ENCODE data around the gene KCND2. TPM values are rescaled to one million over a fixed set of nuclear protein-coding genes. Genes with fewer than 3 reads are reported as not detected.
A peak's percentile ranks its signal among the peaks of the same experiment; 100 is the strongest.
"Not testable (repeated sequence)": the region's sequence is repeated elsewhere in the genome, so short reads cannot be mapped to it uniquely, and the experiment has no call there.

KCND2 gene
- total RNA-seq (2014; rRNA removed; shearing (Covaris generic); ENCODE audit: low replicate concordance): not detected in 2 replicates

DNA sequence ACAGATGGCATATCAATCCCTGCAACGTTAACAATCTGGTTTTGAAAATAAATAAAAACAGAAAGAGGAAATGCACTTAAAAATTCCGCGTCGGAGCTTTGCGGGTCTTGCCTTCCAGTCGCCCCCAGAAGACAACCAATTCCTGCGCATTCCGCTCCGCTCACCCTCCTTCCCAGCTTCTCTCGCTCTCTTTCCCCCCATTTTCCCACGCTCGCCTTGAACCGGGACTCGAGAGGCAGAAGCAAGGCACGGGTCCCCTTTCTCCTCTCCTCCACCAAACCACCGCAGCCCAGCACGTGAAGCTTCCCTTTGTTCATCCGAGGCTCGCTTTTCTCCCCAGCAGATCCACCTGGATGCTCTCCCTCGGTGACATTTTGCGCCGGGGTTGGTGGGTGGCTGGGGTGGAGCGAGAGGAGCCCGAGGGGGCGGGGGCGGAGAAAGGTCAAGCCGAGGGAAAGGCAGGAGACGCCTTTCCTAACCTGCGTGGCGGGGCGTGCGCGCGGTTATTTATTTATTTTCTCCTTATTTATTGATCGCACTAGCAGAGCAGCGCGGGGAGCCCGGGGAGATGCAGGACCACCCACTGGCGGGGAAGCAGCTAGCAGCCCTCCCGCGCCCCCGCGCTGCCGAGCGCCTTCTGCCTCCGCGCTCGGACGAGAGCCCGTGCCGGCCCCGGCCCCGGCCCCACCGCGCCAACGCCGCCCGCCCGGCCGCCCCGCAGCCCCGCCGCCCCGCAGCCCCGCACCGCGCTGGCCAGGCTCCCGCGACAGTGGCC, at the start of gene KCND2:
Gene KCND2 (plus strand): TSS at position 475 of the 775 bp plus-strand sequence.
- DNase-seq (ENCODE audit: low read depth): no peak
- in situ Hi-C loops (cut with HindIII; ENCODE audit: low pct_unique_long_range_greater_than_20kb, low sequenced_read_pairs): no loop called here

DNA sequence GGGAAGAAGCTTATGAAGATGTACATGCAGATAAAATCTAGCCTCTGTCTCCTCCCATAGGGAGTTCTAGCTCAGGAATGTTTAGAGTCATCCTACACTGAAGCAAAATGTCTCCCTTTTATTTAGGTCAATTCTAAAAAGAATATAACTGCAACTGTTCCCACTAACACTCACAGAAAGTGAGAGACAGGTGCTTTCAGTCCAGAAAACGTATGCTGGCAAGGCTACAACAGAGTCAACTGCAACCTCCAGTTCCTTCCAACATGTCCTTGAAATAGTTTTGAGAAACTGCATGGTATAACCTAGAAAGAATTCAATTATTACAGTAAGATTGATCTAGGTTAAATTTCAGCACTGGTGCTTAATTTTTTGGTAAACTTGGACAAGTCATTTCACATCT, 46.8 kb upstream of the KCND2 start:
- in situ Hi-C loops (cut with HindIII; ENCODE audit: low pct_unique_long_range_greater_than_20kb, low sequenced_read_pairs): no loop called here
- no peak for DNase-seq (ENCODE audit: low read depth)

DNA sequence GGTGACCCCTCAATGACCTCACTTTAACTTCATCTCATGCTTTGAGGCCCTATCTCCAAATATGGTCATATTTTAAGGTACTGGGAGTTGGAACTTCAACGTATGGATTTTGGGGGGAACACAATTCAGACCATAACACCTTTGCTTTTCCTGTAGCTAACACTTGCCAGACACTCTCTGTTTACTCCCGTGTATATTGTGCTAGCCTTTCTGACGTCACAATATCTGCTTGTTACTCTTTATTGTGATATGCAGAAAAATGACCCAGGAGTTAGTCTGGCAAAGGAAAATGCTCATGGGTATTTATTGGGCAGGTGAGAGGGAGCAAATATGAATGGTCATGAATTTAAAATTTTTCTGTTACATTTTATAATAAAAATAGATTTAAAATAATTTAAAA, 45.7 kb upstream of the KCND2 start:
- DNase-seq (ENCODE audit: low read depth): no peak

DNA sequence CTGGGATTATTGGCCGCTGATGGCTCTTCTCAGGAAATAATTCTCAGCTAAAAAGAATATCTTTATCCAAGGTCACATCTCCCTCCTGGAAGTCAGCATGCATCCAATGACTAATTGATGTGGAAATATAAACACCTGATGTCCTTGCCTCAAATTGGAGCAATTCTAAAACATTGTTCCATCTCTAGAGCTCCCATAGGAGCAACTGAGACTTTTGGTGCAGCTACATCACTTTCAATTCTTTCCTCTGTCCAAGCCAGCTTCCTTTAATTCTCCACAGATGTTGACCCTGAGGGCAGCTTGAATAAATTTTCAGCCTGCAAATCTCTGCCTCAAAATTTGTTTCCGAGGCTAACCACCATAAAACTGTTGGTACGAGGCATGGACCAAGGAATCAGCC, 43.9 kb upstream of the KCND2 start:
- in situ Hi-C loops (cut with HindIII; ENCODE audit: low pct_unique_long_range_greater_than_20kb, low sequenced_read_pairs): no loop called here

More for the DNA sequence above, 45.7 kb upstream of the KCND2 start:
- in situ Hi-C loops (cut with HindIII; ENCODE audit: low pct_unique_long_range_greater_than_20kb, low sequenced_read_pairs): no loop called here

DNA sequence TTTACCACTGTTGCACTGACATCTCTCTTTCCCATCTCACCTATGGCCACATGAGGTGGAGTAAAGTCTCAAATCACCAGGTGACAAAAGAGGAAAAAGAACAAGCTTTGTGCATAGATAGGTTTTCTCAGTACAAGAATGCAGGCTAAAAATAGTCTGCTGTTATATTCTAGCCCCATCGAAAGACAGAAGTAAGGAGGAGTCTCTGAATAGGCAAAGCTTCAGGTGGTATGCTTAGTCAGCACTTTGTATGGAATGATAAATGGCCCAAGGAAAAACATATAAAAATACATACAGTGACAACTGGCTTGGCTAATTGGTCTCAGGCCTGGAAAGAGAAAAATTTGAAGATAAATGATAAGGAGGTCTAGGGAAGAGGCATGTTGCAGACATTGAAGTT, 39.6 kb upstream of the KCND2 start:
- no peak for DNase-seq (ENCODE audit: low read depth)
- in situ Hi-C loops (cut with HindIII; ENCODE audit: low pct_unique_long_range_greater_than_20kb, low sequenced_read_pairs): no loop called here

More for the DNA sequence above, 43.9 kb upstream of the KCND2 start:
- no peak for DNase-seq (ENCODE audit: low read depth)

DNA sequence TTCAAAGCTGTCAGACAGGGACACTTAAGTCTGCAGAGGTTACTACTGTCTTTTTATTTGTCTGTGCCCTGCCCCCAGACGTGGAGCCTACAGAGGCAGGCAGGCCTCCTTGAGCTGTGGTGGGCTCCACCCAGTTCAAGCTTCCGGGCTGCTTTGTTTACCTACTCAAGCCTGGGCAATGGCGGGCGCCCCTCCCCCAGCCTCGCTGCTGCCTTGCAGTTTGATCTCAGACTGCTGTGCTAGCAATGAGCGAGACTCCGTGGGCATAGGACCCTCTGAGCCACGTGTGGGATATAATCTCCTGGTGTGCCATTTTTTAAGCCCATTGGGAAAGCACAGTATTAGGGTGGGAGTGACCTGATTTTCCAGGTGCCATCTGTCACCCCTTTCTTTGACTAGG, 32.6 kb upstream of the KCND2 start:
- DNase-seq (ENCODE audit: low read depth); in situ Hi-C loops (cut with HindIII; ENCODE audit: low pct_unique_long_range_greater_than_20kb, low sequenced_read_pairs): not testable (repeated sequence)

DNA sequence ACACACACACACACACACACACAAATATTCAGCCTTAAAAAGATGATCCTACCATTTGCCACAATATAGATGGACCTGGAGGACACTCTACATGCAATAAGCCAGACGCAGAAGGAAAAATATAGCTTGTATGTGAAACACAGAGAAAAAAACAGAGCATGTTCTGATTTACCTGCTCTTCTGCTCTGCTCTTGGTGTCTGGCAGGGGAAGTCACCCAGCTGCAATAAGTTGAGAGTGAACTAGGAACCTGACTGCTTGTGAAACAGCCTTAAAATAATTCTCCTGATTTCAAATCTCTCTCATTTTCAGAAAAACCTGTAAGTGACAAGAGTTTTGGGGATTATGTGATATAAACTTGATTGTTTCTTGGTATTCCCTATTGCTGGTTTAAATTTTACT, 31.0 kb upstream of the KCND2 start:
- DNase-seq (ENCODE audit: low read depth): no peak
- in situ Hi-C loops (cut with HindIII; ENCODE audit: low pct_unique_long_range_greater_than_20kb, low sequenced_read_pairs): no loop called here

DNA sequence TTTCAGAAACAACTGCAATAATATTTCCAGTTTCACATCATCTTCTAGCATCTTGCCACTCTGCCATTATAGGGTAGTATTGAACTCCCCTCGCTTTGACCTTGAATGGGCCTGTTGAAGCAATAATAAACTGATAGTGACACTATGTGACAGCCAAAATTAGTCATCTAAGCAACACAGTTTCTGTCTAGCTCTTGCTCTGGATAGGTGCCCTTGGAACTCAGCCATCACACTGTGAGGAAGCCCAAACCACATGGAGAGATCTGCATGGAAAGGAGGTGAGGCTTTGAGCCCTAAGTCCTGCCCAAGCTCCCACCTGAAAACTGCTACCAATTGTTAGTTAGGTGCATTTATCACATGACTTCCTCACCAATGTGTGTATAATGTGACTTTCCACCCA, 18.1 kb upstream of the KCND2 start:
- in situ Hi-C loops (cut with HindIII; ENCODE audit: low pct_unique_long_range_greater_than_20kb, low sequenced_read_pairs): no loop called here
- no peak for DNase-seq (ENCODE audit: low read depth)

DNA sequence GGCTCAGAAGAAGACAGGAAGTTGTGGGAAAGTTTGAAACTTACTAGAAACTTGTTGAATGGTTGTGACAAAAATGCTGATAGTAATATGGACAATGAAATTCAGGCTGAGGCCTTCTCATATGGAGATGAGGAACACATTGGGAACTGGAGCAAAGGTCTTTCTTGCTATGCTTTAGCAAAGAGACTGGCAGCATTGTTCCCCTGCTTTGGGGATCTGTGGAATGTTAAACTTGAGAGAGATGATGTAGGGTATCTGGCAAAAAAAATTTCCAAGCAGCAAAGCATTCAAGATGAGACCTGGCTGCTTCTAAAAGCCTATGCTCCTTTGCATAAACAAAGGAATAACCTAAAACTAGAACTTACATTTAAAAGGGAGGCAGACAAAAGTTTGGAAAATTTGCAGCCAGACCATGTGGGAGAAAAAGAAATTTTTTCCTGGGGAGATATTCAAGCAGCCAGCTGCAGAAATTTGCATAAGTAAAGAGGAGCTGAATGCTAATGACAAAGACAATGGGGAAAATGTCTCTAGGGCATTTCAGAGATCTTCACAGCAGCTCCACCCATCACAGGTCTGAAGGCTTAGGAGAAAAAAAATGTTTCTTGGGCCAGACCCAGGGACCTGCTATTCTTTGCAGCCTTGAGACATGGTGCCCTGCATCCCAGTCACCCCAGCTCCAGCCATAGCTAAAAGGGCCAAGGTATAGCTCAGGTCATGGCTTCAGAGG, 16.5 kb upstream of the KCND2 start:
- in situ Hi-C loops (cut with HindIII; ENCODE audit: low pct_unique_long_range_greater_than_20kb, low sequenced_read_pairs): no loop called here
- DNase-seq (ENCODE audit: low read depth): no peak

DNA sequence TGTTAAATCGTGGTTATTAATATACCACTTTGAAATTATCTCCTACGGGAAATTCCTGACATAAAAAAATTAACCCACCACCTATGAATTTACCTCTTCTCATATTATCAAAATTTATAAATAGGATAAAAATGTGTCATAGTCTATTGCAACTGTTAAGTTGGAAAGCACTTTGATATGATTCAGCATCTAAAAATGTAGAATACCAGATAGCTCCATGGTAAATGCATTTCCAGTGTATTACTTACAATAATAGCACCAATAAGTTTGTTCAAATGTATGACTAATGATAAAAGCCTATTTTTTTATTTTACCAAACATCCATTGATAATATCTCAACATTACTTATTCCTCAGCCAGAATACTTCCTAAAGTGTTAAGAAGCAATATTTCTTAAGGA, 13.6 kb upstream of the KCND2 start:
- no peak for DNase-seq (ENCODE audit: low read depth)
- in situ Hi-C loops (cut with HindIII; ENCODE audit: low pct_unique_long_range_greater_than_20kb, low sequenced_read_pairs): no loop called here

DNA sequence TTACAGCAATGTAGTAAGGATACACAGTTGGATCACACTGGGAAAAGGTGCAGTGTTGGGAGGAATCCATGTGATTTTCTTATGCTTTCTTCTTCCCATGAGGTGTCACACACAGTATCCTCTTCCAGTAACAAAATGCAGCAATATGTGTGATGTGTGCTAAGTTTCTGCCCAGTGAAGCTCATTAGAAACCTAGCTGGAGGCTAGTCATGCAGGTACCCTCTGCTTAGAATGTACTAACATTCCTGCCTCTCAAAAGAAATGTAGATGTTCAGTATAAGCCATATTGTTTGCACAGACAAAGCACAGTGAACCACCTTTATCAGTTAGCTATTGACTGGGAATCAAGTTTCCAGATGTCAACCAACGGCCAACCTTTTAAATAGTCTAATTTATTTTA, 12.9 kb upstream of the KCND2 start:
- in situ Hi-C loops (cut with HindIII; ENCODE audit: low pct_unique_long_range_greater_than_20kb, low sequenced_read_pairs): no loop called here

DNA sequence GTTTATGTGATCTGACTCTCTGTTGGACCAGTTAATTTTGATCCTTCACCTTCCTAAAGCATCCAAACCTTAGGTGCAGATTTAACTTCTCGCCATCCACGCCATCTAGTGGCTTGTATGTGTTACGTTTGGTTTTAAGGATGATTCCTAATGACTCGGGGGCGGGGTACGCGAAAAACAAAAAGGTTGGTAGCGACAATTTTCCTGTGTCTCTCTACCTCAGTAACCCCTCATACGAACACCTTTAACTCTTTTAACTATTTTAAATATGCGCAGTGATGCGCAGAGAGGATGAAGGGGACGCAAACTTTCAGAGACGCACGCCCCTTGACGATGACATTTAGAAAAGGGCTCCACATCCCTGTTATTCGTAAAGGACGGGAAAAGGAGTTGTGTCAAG, 714 bp upstream of the KCND2 start:
- peak; percentile 35 for DNase-seq (ENCODE audit: low read depth)
- in situ Hi-C loops (cut with HindIII; ENCODE audit: low pct_unique_long_range_greater_than_20kb, low sequenced_read_pairs): no loop called here

More for the DNA sequence above, 12.9 kb upstream of the KCND2 start:
- DNase-seq (ENCODE audit: low read depth): no peak

DNA sequence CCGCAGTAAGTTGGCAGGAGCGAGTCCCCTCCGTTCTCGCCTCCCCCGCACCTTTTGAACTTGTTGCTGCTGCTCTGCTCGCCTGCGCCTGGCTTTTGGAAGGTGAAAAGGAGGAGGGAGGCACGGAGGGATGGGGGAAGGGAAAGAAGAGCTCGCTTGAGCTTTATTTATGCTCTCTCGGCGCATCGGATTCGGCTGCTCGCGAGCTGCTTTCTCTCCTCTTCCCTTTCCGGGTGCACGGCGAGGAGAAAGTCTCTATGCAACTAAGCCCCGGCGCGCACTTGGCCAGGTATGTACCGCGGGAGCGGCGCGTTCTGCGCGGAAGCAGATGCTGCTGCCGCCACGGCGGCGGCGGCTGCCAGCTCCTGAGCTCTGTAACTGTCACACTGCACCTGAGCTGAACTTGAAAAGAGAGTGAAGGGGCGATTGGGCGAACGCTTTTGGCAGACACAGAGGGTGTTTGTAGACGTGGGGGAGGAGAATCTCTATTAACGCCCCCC, 551 bp downstream of the KCND2 start:
- in situ Hi-C loops (cut with HindIII; ENCODE audit: low pct_unique_long_range_greater_than_20kb, low sequenced_read_pairs): no loop called here
- peak; percentile 19 for DNase-seq (ENCODE audit: low read depth)

DNA sequence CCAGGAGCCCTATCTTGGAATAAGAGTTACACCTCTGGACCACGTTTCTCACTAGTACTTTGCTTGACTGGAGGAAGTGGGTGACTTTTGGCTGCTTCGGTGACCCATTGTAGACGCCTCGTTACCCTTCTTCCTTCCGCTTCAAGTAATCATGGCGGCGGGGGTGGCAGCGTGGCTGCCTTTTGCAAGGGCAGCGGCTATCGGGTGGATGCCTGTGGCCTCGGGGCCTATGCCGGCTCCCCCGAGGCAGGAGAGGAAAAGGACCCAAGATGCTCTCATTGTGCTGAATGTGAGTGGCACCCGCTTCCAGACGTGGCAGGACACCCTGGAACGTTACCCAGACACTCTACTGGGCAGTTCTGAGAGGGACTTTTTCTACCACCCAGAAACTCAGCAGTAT, 1.5 kb downstream of the KCND2 start:
- DNase-seq (ENCODE audit: low read depth): no peak
- in situ Hi-C loops (cut with HindIII; ENCODE audit: low pct_unique_long_range_greater_than_20kb, low sequenced_read_pairs): no loop called here

DNA sequence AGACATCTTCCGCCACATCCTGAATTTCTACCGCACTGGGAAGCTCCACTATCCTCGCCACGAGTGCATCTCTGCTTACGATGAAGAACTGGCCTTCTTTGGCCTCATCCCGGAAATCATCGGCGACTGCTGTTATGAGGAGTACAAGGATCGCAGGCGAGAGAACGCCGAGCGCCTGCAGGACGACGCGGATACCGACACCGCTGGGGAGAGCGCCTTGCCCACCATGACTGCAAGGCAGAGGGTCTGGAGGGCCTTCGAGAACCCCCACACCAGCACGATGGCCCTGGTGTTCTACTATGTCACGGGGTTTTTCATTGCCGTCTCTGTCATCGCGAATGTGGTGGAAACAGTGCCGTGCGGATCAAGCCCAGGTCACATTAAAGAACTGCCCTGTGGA, 1.9 kb downstream of the KCND2 start:
- in situ Hi-C loops (cut with HindIII; ENCODE audit: low pct_unique_long_range_greater_than_20kb, low sequenced_read_pairs): no loop called here
- no peak for DNase-seq (ENCODE audit: low read depth)

DNA sequence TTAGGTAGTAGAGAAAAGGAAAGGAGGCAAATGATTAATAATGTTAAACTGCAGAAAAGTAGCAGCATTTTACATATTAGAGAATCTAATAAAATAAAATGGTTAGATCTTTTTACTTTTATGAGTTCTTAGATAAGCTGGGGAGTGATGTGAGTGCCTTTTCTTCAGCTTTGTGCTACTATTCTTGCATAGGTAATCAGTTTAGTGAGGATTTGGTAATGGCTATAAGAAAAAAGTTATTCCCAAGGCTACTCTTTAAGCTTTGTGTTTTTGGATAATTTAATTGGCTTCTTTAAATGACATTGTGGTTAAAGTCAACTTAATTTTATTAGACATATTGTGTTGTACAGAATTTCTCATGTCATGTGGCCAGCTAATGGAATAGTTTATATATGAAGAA, 3.7 kb downstream of the KCND2 start:
- in situ Hi-C loops (cut with HindIII; ENCODE audit: low pct_unique_long_range_greater_than_20kb, low sequenced_read_pairs): no loop called here
- no peak for DNase-seq (ENCODE audit: low read depth)

DNA sequence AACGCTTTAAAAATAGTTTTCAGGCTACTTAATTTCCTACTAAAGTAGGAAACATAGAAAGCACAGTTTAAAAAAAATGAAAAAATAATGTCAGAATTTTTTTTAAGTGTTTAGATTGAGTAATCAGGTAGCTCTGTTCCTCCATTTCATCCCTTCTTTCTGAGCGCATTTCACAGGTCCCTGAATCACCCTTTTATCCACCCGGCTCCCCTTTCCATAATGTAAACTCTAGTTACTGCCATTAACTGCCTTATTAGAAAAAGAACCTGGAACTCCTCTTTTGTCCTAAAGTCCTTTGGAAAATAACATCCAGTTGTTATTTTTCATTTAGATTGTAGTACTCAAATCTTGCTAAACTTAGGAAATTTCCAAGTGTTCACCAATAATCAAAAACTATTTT, 5.8 kb downstream of the KCND2 start:
- DNase-seq (ENCODE audit: low read depth): no peak
- in situ Hi-C loops (cut with HindIII; ENCODE audit: low pct_unique_long_range_greater_than_20kb, low sequenced_read_pairs): no loop called here

DNA sequence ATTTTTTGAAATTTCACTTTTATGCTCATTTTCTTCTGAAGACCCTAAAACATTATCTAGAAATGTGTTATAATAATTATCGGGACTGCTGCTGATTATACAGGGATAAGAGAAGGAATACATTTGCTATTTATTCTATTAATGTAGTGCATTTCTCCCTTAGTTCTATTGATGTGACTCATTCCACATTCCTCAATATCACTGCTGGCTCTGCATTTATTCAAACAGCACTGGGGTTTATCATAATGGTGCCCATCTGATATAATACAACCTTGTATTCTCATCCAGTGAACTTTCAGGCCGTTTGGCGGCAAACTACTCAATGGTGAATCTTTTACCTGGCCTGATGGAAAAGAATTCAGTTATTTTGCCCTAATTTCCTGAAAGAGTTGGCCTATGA, 7.8 kb downstream of the KCND2 start:
- in situ Hi-C loops (cut with HindIII; ENCODE audit: low pct_unique_long_range_greater_than_20kb, low sequenced_read_pairs): no loop called here
- DNase-seq (ENCODE audit: low read depth): no peak

DNA sequence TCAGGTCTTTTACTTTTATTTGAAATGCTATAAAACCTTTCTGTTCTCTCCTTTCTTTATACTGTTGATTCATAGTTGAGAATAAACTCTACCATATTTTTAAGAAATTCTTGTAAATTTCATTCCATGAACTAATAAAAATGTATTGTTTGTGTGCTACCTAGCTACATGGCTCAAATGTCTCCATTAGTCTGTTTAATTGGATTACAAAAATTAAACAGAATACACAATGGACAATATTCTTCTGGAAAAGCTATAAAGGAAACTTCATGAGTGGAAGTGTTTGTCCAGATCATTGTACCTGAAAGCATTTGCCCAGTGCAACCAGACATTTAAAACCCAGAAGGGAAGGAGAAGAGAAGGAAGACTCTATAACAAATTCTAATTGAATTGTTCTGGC, 20.1 kb downstream of the KCND2 start:
- DNase-seq (ENCODE audit: low read depth): no peak
- in situ Hi-C loops (cut with HindIII; ENCODE audit: low pct_unique_long_range_greater_than_20kb, low sequenced_read_pairs): no loop called here

DNA sequence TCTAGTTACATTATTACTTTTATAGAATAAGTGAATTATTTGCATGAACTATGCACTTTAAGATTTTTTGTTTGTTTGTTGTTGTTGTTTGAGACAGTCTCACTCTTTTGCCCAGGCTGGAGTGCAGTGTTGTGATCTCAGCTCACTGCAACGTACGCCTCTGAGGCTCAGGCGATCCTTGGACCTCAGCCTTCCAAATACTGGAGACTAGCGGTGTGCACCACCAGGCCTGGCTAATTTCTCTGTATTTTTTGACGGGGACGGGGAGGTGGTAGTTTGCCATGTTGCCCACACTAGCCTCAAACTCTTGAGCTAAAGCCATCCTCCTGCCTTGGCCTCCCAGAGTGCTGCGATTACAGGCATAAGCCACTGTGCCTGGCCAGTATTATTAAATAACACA, 29.2 kb downstream of the KCND2 start:
- DNase-seq (ENCODE audit: low read depth): no peak
- in situ Hi-C loops (cut with HindIII; ENCODE audit: low pct_unique_long_range_greater_than_20kb, low sequenced_read_pairs): no loop called here
